DND-41 (cell line): Measurements from ENCODE around the gene PC.
A peak's percentile ranks its signal among the peaks of the same experiment; 100 is the strongest.
"Not testable (repeated sequence)": the region's sequence is repeated elsewhere in the genome, so short reads cannot be mapped to it uniquely, and the experiment has no call there.

Experiments used
- ATAC-seq: fragments of 200-7000 bp; cut with Tn5 transposase; 3 replicates; pipeline ENCODE4 v1.9.1; 2021; ENCODE audit warnings: low read depth; ENCODE audit not compliant: insufficient read depth
- DNase-seq: peaks from one replicate; pipeline ENCODE4 v3.0.0-alpha.2; 2020
- H2AFZ ChIP-seq: 2 replicates; pipeline ENCODE4 v1.6.0; 2012; ENCODE audit warnings: low read depth, low read length
- H3K27ac ChIP-seq: 2 replicates; pipeline ENCODE4 v1.5.1; 2012; ENCODE audit warnings: low read length, inconsistent platforms
- H3K27me3 ChIP-seq: fragments of 200-600 bp; sonication (generic); 2 replicates; pipeline ENCODE4 v1.6.0; 2012; ENCODE audit warnings: low read length, mild to moderate bottlenecking, inconsistent platforms; ENCODE audit not compliant: insufficient read depth, poor library complexity
- H3K36me3 ChIP-seq: 2 replicates; pipeline ENCODE4 v1.5.1; 2012; ENCODE audit warnings: low read length, inconsistent platforms; ENCODE audit not compliant: insufficient read depth
- H3K4me1 ChIP-seq: 2 replicates; pipeline ENCODE4 v1.5.1; 2012; ENCODE audit warnings: mild to moderate bottlenecking, low read length; ENCODE audit not compliant: insufficient read depth
- H3K4me2 ChIP-seq: 2 replicates; pipeline ENCODE4 v1.6.0; 2012; ENCODE audit warnings: mild to moderate bottlenecking, moderate library complexity, low read length, inconsistent platforms; ENCODE audit not compliant: insufficient read depth
- H3K4me3 ChIP-seq, 2 experiments: fragments of 200-600 bp in 1 of 2; shearing (Covaris generic) in 1 of 2; 2 replicates each; pipeline ENCODE4 v1.5.1; 2012 to 2016; ENCODE audit warnings: inconsistent platforms in 2 of 2, low read length in 2 of 2, mild to moderate bottlenecking in 2 of 2, low read depth in 1 of 2, moderate library complexity in 1 of 2
- H3K79me2 ChIP-seq: 2 replicates; pipeline ENCODE4 v1.6.0; 2012; ENCODE audit warnings: low read length, inconsistent platforms; ENCODE audit not compliant: insufficient read depth
- H3K9ac ChIP-seq: 2 replicates; pipeline ENCODE4 v1.6.0; 2012; ENCODE audit warnings: low read depth, mild to moderate bottlenecking, inconsistent platforms, low read length, moderate library complexity
- H3K9me3 ChIP-seq: 2 replicates; pipeline ENCODE4 v1.5.1; 2012; ENCODE audit warnings: low read length, moderate library complexity, mild to moderate bottlenecking, inconsistent platforms; ENCODE audit not compliant: insufficient read depth, severe bottlenecking
- H4K20me1 ChIP-seq: 2 replicates; pipeline ENCODE4 v1.6.0; 2012; ENCODE audit warnings: low read length; ENCODE audit not compliant: insufficient read depth
- EZH2 ChIP-seq: IDR thresholded peaks from 3 replicates; pipeline ENCODE4 v1.6.1; 2012; ENCODE audit warnings: borderline replicate concordance, low read depth, mild to moderate bottlenecking, moderate library complexity, low read length, inconsistent platforms; ENCODE audit not compliant: severe bottlenecking
- TF ChIP-seq, protein P1 (sequence below): IDR thresholded peaks from 2 replicates; pipeline ENCODE4 v1.5.1; 2012; ENCODE audit warnings: borderline replicate concordance, low read length, moderate library complexity, mild to moderate bottlenecking; ENCODE audit not compliant: poor library complexity, severe bottlenecking; ENCODE audit errors: extremely low read depth

PC gene, protein sequence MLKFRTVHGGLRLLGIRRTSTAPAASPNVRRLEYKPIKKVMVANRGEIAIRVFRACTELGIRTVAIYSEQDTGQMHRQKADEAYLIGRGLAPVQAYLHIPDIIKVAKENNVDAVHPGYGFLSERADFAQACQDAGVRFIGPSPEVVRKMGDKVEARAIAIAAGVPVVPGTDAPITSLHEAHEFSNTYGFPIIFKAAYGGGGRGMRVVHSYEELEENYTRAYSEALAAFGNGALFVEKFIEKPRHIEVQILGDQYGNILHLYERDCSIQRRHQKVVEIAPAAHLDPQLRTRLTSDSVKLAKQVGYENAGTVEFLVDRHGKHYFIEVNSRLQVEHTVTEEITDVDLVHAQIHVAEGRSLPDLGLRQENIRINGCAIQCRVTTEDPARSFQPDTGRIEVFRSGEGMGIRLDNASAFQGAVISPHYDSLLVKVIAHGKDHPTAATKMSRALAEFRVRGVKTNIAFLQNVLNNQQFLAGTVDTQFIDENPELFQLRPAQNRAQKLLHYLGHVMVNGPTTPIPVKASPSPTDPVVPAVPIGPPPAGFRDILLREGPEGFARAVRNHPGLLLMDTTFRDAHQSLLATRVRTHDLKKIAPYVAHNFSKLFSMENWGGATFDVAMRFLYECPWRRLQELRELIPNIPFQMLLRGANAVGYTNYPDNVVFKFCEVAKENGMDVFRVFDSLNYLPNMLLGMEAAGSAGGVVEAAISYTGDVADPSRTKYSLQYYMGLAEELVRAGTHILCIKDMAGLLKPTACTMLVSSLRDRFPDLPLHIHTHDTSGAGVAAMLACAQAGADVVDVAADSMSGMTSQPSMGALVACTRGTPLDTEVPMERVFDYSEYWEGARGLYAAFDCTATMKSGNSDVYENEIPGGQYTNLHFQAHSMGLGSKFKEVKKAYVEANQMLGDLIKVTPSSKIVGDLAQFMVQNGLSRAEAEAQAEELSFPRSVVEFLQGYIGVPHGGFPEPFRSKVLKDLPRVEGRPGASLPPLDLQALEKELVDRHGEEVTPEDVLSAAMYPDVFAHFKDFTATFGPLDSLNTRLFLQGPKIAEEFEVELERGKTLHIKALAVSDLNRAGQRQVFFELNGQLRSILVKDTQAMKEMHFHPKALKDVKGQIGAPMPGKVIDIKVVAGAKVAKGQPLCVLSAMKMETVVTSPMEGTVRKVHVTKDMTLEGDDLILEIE

DNA sequence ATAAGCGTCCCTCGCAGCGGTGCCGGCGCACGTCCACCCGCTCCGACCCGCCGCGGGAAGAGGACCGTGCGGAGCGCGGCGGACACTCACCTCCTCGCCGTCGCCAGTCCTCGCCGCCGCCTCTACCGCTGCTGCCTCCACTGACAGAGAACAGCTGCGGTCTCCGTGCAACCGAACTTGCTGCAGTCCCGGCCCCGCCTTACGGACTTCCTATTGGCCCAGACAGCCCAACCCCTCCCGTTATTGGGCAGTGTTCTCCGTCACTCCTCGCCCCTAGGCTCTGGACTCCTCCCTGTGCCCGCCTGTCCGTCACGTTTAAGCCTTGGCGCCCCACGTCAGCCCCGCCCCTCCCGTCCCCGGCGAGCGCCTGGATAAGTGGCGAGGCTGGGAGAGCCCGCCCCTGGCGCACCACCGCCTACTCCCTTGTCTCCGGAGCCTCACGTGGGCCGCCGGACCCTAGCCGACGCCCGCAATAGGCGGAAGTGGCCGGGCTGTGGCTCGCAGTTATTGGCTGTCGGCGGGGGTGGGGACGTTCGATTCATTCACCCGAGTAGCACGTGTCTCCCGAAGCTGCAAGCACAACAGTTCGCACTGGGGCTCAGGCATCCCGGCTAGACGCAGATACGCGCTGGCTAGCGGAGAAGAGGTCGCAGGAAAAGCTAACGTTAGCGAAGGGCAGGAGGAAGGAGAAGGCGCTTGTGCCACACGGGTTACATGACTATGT, at the start of gene PC:
Gene PC (minus strand): TSS at position 152 of the 724 bp plus-strand sequence. CDS start 86,224 bp downstream, outside the sequence.
- ATAC-seq (peak; percentile 92), DNase-seq (peak; percentile 100)
- peak within 1 kb of the TSS; percentile 46 for H3K9ac ChIP-seq
- peak within 1 kb of the TSS; percentile 91 for H2AFZ ChIP-seq
- H4K20me1 ChIP-seq, result no peaks in the 10 kb centered on the region
- H3K27me3 ChIP-seq, result no peaks in the 10 kb centered on the region
- 0 out of 2 replicates have a peak, but pooled peaks cover 3% of the 10 kb centered on the region for H3K36me3 ChIP-seq
- H3K79me2 ChIP-seq, result no peaks in the 10 kb centered on the region; the same call in 1 of the 2 replicates
- H3K9me3 ChIP-seq, result no peaks in the 10 kb centered on the region
- H3K4me2 ChIP-seq, result peak within 1 kb of the TSS; percentile 87
- no peak for TF ChIP-seq EZH2
- TF ChIP-seq, protein P1, sequence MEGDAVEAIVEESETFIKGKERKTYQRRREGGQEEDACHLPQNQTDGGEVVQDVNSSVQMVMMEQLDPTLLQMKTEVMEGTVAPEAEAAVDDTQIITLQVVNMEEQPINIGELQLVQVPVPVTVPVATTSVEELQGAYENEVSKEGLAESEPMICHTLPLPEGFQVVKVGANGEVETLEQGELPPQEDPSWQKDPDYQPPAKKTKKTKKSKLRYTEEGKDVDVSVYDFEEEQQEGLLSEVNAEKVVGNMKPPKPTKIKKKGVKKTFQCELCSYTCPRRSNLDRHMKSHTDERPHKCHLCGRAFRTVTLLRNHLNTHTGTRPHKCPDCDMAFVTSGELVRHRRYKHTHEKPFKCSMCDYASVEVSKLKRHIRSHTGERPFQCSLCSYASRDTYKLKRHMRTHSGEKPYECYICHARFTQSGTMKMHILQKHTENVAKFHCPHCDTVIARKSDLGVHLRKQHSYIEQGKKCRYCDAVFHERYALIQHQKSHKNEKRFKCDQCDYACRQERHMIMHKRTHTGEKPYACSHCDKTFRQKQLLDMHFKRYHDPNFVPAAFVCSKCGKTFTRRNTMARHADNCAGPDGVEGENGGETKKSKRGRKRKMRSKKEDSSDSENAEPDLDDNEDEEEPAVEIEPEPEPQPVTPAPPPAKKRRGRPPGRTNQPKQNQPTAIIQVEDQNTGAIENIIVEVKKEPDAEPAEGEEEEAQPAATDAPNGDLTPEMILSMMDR, result no peak
- peaks cover 25% of the 10 kb centered on the region for H3K4me1 ChIP-seq
- peak within 1 kb of the TSS; percentile 68 for H3K27ac ChIP-seq
- H3K4me3 ChIP-seq, result peak within 1 kb of the TSS; percentile 38 to 90; a peak in 3 of 4 replicates

DNA sequence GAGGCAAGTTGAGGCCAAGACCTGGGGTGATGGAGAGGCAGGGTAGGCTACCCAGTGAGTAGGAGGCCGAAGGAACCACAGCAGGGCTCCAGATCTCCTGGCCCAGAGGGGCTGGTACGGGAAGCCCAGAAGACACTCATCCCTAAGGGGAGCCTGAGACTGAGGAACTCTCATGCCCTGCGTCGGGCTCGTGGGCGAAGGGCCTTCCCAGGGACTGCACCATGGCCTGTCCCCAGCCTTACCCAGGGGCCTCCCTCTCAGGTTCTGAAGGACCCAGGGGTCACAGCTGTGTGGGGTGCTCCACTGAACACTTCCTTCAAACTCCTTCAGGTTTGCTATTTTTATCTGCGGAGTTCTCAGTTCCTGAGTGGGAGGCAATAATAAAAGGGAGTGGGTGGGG, 48.9 kb upstream of the PC start:
- no peaks in the 10 kb centered on the region for H3K9me3 ChIP-seq
- no peak overlapping the region for H3K4me3 ChIP-seq
- no peaks in the 10 kb centered on the region for H3K79me2 ChIP-seq
- no peaks in the 10 kb centered on the region for H4K20me1 ChIP-seq
- H3K4me2 ChIP-seq, result no peak overlapping the region
- H3K27me3 ChIP-seq, result no peaks in the 10 kb centered on the region
- TF ChIP-seq, protein P1, result no peak
- no peak for TF ChIP-seq EZH2
- H3K4me1 ChIP-seq, result no peaks in the 10 kb centered on the region
- no peaks in the 10 kb centered on the region for H3K36me3 ChIP-seq
- H3K9ac ChIP-seq, result no peak overlapping the region
- no peak for DNase-seq
- no peak for ATAC-seq
- H3K27ac ChIP-seq, result no peak overlapping the region
- H2AFZ ChIP-seq, result 0 out of 2 replicates have a peak overlapping the region, but pooled peaks have one; percentile 48

DNA sequence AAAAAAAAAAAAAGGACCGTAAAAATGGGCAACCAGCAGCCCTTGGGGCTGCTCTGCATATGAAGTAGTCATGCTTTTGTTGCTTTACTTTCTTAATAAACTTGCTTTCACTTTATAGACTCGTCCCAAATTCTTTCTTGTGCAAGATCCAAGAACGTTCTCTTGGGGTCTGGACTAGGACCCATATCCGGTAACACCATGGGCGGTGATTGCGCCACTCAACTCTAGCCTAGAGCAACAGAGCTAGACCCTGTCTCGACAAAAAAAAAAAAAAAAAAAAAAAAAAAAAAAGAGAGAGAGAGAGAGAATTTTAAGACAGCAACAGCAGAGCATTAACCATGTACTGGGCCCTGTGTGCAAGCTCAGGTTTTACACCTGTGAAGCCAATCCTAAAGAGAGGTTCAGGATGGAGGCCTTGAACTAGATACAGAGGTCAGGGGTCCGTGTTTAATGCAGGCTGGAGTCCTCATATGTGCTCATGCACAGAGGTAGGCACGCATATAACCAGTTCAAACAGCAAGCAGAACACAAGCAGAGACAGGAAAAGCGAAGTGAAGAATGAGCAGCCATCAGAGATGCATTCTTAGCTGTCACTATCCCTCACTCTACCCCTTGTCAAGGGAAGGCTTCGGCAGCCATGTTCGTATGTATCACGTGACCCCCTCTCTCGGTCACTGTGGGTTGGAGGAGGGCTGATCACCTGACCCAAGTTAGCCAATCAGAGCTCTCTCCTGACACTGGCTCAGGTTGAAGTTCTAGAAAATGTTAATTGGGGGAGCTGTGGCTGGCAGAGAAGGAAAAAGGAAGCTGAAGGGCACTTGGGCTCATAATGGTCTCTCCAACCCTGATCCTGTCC, 48.1 kb upstream of the PC start:
- no peak for TF ChIP-seq EZH2
- TF ChIP-seq, protein P1, result no peak
- H3K79me2 ChIP-seq, result no peaks in the 10 kb centered on the region
- H3K27ac ChIP-seq, result no peak overlapping the region
- peak overlapping the region; percentile 48 for H2AFZ ChIP-seq
- peak; percentile 56; the same call in 2 of the 3 replicates for ATAC-seq
- H4K20me1 ChIP-seq, result no peaks in the 10 kb centered on the region
- peak; percentile 54 for DNase-seq
- H3K4me2 ChIP-seq, result peak overlapping the region; percentile 28; the same call in 1 of the 2 replicates
- H3K9me3 ChIP-seq, result no peaks in the 10 kb centered on the region
- H3K27me3 ChIP-seq, result no peaks in the 10 kb centered on the region
- H3K4me3 ChIP-seq, result no peak overlapping the region
- H3K4me1 ChIP-seq, result no peaks in the 10 kb centered on the region
- H3K36me3 ChIP-seq, result no peaks in the 10 kb centered on the region
- no peak overlapping the region for H3K9ac ChIP-seq

DNA sequence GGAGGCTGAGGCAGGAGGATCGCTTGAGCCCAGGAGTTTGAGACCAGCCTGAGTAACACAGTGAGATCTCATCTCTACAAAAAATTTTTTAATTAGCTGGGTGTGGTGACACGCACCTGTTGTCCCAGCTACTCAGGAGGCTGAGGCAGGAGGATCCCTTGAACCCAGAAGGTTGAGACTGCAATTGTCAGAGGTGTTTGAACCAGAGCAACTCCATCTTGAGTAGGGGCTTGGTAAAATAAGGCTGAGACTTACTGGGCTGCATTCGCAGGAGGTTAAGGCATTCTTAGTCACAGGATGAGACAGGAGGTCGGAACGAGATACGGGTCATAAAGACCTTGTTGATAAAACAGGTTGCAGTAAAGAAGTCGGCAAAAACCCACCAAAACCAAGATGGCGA, 47.0 kb upstream of the PC start:
- not testable (repeated sequence) for ATAC-seq, H3K27ac ChIP-seq, H3K4me1 ChIP-seq, H3K27me3 ChIP-seq, H2AFZ ChIP-seq, H3K4me3 ChIP-seq, H3K9ac ChIP-seq, H3K79me2 ChIP-seq, H3K36me3 ChIP-seq, H3K4me2 ChIP-seq, DNase-seq, H3K9me3 ChIP-seq, H4K20me1 ChIP-seq
